Mesothelial cell of epicardium (in vitro differentiated cells): ENCODE data around the gene LRRC23. TPM values are rescaled to one million over a fixed set of nuclear protein-coding genes. Genes with fewer than 3 reads are reported as not detected.

ENCODE experiments used
- DNase-seq, 2 experiments: peaks; one replicate each; pipeline ENCODE4 v3.0.0; 2021; ENCODE audit warnings: low spot score in 2 of 2; ENCODE audit not compliant: unreplicated experiment in 2 of 2
- H3K27ac Mint-ChIP-seq: 2 replicates; pipeline ENCODE4 v1.8.0; 2021; ENCODE audit warnings: mixed read lengths
- H3K27me3 Mint-ChIP-seq: 2 replicates; pipeline ENCODE4 v1.8.0; 2021; ENCODE audit warnings: low read depth, mixed read lengths
- H3K36me3 Mint-ChIP-seq: 2 replicates; pipeline ENCODE4 v1.8.0; 2021; ENCODE audit warnings: mixed read lengths
- H3K4me1 Mint-ChIP-seq: 2 replicates; pipeline ENCODE4 v1.8.0; 2021; ENCODE audit warnings: mixed read lengths
- H3K4me3 Mint-ChIP-seq: 2 replicates; pipeline ENCODE4 v1.8.0; 2021; ENCODE audit warnings: mild to moderate bottlenecking, moderate library complexity, mixed read lengths
- H3K9me3 Mint-ChIP-seq: 2 replicates; pipeline ENCODE4 v1.8.0; 2021; ENCODE audit warnings: mixed read lengths
- CTCF ChIP-seq: fragments of 200-600 bp; sonication (generic); IDR thresholded peaks from one replicate; pipeline ENCODE4 v1.5.0; 2021; ENCODE audit warnings: antibody characterized with exemption; ENCODE audit not compliant: unreplicated experiment
- total RNA-seq: library from RNA; stranded (reverse); gene quantifications from 3 replicates; pipeline ENCODE4 v1.2.1, GENCODE V29; 2021

Gene LRRC23
- total RNA-seq, 1 donor from 2014 or later = 11.6 TPM

- H3K9me3 Mint-ChIP-seq = no peaks in the 10 kb centered on the region
These were observed 31.0 kb downstream of the LRRC23 start for GRCh38 chr12:6935371-6936193.

DNA sequence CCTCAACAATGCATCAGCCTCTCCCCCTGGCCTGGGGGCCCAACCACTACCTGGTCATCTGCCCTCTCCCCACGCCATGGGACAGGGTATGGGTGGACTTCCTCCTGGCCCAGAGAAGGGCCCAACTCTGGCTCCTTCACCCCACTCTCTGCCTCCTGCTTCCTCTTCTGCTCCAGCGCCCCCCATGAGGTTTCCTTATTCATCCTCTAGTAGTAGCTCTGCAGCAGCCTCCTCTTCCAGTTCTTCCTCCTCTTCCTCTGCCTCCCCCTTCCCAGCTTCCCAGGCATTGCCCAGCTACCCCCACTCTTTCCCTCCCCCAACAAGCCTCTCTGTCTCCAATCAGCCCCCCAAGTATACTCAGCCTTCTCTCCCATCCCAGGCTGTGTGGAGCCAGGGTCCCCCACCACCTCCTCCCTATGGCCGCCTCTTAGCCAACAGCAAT lies 31.6 kb downstream of the LRRC23 start:
- peaks cover 19% of the 10 kb centered on the region for H3K36me3 Mint-ChIP-seq
- no peaks in the 10 kb centered on the region for H3K27me3 Mint-ChIP-seq
- no peak for TF ChIP-seq CTCF
- H3K4me3 Mint-ChIP-seq = peak overlapping the region; percentile 55
- H3K4me1 Mint-ChIP-seq = peaks cover 44% of the 10 kb centered on the region
- H3K9me3 Mint-ChIP-seq = no peaks in the 10 kb centered on the region
- no peak for DNase-seq
- peak overlapping the region; percentile 86 for H3K27ac Mint-ChIP-seq

More at GRCh38 chr12:6935371-6936193, 31.0 kb downstream of the LRRC23 start:
- DNase-seq = no peak
- Mint-ChIP-seq H3K27me3 (no peaks in the 10 kb centered on the region), H3K4me3 (no peak overlapping the region), H3K4me1 (peaks cover 49% of the 10 kb centered on the region), H3K36me3 (peaks cover 16% of the 10 kb centered on the region), H3K27ac (peak overlapping the region; percentile 25)
- TF ChIP-seq CTCF = no peak

DNA sequence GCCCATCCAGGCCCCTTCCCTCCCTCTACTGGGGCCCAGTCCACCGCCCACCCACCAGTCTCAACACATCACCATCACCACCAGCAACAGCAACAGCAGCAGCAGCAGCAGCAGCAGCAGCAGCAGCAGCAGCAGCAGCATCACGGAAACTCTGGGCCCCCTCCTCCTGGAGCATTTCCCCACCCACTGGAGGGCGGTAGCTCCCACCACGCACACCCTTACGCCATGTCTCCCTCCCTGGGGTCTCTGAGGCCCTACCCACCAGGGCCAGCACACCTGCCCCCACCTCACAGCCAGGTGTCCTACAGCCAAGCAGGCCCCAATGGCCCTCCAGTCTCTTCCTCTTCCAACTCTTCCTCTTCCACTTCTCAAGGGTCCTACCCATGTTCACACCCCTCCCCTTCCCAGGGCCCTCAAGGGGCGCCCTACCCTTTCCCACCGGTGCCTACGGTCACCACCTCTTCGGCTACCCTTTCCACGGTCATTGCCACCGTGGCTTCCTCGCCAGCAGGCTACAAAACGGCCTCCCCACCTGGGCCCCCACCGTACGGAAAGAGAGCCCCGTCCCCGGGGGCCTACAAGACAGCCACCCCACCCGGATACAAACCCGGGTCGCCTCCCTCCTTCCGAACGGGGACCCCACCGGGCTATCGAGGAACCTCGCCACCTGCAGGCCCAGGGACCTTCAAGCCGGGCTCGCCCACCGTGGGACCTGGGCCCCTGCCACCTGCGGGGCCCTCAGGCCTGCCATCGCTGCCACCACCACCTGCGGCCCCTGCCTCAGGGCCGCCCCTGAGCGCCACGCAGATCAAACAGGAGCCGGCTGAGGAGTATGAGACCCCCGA lies 32.2 kb downstream of the LRRC23 start:
- DNase-seq = no peak
- Mint-ChIP-seq H3K27me3 (no peaks in the 10 kb centered on the region), H3K9me3 (no peaks in the 10 kb centered on the region), H3K36me3 (peaks cover 23% of the 10 kb centered on the region), H3K27ac (peak overlapping the region; percentile 86), H3K4me3 (peak overlapping the region; percentile 73), H3K4me1 (peaks cover 43% of the 10 kb centered on the region)
- no peak for TF ChIP-seq CTCF

GRCh38 chr12:6937481-6938352 lies 33.1 kb downstream of the LRRC23 start:
- H3K27me3 Mint-ChIP-seq = no peaks in the 10 kb centered on the region
- peaks cover 36% of the 10 kb centered on the region for H3K4me1 Mint-ChIP-seq
- H3K36me3 Mint-ChIP-seq = peaks cover 22% of the 10 kb centered on the region
- H3K9me3 Mint-ChIP-seq = no peaks in the 10 kb centered on the region
- peak; percentile 96 for TF ChIP-seq CTCF
- DNase-seq = peak; percentile 84 to 90
- H3K27ac Mint-ChIP-seq = peak overlapping the region; percentile 95
- H3K4me3 Mint-ChIP-seq = peak overlapping the region; percentile 73
